GM18517 (cell line): Measurements from ENCODE around the gene PDE6B.
"Not testable (repeated sequence)": the region's sequence is repeated elsewhere in the genome, so short reads cannot be mapped to it uniquely, and the experiment has no call there.

Source experiments
- ATAC-seq: cut with Tn5 transposase; IDR thresholded peaks from one replicate; pipeline ENCODE4 v1.9.1; 2021; ENCODE audit warnings: mild to moderate bottlenecking, moderate library complexity; ENCODE audit not compliant: unreplicated experiment

PDE6B gene

DNA sequence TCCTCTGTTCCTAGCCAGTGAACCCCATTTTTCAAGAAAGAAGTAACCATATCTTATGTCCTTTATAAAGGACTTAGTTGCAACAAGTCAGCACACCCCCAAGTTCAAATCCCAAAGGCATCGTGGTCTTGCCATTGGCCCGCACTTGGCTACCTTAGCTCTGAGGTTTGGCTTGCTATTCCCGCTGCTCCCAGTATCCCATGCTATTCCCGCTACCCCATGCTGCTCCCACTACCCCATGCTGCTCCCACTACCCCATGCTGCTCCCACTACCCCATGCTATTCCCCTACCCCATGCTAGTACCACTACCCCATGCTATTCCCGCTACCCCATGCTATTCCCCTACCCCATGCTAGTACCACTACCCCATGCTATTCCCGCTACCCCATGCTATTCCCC, 42.8 kb downstream of the PDE6B start:
- not testable (repeated sequence) for ATAC-seq

GRCh38 chr4:669806-670559, 44.6 kb downstream of the PDE6B start:
- ATAC-seq: not testable (repeated sequence)

- ATAC-seq: no peak
Measured at GRCh38 chr4:671769-672168, 46.4 kb downstream of the PDE6B start.

- no peak for ATAC-seq
Measured at GRCh38 chr4:673349-674091, 48.1 kb downstream of the PDE6B start.

DNA sequence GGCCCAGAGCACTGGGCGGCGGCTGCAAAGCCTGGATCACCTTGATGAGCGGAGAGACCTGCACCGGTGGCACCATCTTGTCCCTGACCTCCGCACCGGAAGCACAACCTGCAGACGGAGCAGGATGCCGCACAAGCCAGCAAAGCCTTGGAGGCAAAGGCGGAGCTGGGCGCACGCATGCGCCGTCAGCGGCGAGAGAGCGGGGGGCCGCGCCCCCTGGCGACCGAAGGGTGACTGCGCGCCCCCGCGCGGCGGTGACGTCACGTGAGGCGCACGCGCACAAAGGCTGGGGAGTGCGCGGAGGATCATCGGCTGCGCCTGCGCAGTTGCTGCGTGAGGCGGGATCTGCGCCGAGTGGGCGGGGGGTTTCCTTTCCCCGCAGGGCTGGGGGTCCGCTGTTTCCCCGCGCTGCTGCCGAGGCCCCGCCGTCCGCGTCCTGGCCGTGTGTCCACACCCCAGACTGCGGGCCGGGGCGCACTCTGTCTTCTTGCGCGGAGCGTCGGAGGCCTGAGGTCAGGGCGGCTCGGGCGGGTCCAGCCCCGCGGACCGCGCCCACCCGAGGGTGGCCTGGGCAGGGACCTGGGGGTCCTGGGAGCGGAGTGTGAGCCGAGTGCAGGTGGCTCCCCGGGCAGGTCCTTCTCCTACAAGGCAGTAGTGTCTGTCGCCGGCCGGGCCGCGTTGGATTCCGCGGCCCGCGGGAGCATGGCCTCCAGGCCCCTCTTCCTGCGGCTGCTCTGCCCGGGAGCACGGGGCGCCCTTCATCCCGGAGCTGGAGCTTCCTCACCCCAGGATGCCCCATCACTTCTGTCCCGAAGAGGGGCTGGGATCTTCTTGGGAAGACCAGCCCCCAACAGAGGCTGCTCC, 49.0 kb downstream of the PDE6B start, which contains the start of the genes ATP5ME and MYL5:
Gene ATP5ME (minus strand): TSS at position 105 of the 864 bp plus-strand sequence. CDS start 29 bp downstream, at position 76.
Gene MYL5 (plus strand): TSS at position 371 of the 864 bp plus-strand sequence. CDS start 3,485 bp downstream, outside the sequence.
- ATAC-seq: peak; percentile 76

DNA sequence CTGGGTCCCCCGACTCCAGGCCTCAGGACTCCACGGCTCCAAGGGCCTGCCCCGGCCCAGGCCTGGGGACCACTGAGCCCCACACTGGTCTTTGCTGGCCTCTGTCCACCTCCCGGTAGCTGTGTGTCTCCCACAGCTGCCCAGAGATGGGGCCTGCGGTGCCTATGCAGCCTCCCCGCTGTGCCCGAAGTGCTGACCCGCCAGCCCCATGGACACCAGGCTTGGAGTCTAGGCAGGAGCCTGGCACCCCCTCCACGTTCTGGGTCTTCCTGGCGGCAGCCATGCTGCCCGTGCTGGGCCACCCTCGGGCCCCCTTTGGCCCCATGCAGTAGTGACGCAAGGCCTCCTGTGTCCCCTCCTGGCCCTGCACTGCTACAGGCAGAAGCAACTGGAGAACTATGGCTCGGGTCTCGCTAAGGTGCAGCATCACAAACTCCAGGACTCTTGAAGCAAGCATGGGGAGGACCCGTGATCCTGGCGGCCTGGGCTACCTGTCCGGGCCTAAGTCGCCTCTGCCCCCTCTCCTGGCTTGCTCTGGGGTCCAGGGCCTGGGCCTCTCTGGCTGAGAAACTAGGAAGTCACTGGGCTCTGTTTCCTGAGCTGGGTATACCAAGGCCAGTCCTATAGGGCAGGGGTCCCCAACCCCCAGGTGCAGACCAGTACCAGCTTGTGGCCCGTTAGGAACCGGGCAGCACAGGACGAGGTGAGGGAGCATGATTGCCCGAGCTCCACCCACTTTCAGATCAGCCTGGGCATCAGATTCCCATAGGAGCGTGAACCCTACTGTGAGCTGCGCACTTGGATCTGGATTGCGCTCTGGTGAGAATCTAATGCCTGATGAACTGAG, 49.9 kb downstream of the PDE6B start:
- ATAC-seq: no peak

DNA sequence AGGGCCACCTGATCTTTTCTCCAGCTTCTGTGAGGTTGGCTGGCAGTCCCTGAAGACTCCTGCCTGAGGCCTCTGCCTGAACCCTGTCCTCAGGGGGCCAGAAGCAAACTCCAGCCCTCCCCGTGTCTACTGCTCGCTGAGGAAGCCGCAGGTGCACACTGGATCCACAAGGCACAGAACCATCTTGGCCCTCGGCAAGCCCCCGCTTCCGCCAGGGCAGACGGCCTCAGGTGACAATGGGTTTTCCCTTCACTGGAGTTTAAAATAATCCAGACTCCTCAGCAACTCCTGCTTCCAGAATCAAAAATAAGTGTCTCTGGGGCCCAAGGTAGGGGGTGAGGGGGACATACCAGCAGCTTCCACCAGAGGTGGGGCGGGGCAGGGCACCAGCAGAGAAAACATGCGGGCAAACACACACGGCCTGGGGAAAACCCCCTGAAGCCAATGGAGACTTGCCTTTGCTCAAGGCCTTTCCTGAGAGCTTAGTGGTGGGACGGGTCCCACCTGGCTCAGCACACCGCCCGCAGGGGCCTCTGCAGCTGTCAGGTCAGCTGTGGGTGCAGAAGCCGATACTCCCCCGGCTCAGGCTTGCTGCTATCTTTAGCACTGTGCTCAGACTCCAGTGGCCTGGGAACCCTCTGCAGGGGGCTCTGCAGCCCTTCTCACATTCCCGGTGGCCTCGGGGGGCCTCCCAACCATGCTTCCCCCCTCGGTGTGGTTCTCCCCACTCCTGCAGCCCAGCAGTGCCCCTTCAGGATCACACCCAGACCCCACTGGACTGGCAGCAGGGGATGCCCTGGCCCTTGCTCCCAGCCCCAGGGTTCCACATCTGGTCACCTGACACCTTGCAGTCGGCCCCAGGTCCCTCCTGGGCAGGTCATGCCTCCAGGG, 50.9 kb downstream of the PDE6B start:
- no peak for ATAC-seq

- no peak for ATAC-seq
Measured at GRCh38 chr4:676871-677235, 51.5 kb downstream of the PDE6B start.

DNA sequence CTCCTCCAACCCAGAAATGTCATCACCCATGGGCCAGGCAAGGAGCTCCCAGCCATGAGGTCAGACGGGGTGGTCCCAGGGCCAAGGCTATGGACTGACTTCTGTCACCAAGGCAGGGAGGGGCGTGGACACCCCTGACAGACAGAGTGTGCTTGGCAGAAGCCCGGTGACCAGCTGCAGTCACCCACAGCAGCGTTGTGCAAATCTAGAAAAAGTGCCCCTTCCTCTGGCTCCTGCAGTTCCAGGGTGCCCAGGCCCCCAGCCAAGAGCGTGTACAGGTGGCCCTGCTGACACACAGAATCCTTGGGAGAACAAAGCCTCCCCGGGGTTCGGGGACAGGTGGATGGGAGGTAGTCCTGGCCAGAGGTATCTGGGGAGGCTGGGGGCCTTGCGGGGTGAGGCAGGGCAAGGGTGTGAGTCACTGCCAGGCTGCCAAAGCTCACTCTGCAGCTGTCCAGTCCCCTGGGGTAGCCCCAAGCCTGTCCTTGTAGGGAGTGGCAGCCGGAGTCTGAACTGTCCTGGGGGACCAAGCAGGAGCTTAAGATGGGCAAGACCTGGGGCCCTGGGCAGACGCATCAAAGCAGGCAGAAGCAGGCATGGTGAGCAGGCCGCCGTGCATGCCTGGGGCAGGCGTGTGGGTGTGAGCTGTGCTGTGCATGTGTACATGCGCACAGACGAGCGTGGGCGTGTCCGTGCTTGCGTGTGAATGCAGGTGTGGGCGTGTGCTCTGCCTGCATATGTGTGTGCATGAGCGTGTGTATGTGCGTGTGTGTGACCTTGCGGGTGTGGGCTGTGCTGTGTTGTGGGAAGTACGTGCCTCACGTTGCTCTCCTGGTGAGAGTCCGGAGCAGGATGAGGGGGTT, 52.3 kb downstream of the PDE6B start:
- ATAC-seq: no peak

DNA sequence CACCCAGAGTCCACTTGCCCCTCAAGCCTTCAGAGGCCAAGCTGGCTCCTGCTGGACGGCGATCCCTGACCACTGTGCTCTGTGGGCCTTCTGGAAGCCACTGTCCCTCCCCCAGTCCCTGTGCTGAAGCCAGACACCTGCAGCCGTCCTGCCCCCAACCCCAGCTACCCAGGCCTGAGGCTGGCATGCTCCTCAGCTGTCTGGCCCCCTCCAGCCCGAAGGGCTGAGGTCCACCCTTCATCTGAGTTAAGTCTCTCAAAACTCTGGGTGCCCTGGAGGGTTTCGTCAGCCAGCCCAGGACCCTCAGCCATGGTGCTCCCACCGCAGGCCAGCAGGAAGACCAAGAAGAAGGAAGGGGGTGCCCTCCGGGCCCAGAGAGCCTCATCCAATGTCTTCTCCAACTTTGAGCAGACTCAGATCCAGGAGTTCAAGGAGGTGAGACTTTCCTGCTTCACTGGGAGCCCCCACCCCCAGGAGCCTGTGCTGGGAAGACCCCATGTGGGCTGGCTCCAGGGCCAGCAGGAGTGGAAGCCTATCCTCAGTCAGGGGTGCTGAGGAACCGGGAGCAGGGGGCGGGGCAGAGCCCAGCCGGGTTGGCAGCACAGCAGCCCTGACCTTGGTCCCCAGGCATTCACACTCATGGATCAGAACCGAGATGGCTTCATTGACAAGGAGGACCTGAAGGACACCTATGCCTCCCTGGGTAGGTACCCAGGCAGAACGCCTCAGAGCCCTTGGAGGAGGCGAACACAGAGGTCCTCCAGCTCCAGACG, 53.1 kb downstream of the PDE6B start:
- ATAC-seq: no peak

GRCh38 chr4:679104-679481, 53.7 kb downstream of the PDE6B start:
- no peak for ATAC-seq

DNA sequence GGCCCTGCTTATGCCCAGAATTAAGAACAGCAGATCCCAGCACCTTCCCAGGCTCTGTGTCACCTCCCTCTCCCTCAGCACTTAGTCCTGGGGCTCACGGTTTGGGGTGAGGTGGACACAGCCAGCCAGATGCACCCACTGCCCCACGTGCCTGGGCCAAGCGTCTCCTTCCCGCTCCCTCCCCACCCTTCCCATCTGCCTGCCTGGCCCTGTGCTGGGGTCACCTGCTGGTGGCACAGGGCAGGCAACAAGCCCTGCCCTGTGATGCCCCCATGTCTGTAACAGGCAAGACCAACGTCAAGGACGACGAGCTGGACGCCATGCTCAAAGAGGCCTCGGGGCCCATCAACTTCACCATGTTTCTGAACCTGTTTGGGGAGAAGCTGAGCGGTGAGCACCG, 54.3 kb downstream of the PDE6B start:
- no peak for ATAC-seq

DNA sequence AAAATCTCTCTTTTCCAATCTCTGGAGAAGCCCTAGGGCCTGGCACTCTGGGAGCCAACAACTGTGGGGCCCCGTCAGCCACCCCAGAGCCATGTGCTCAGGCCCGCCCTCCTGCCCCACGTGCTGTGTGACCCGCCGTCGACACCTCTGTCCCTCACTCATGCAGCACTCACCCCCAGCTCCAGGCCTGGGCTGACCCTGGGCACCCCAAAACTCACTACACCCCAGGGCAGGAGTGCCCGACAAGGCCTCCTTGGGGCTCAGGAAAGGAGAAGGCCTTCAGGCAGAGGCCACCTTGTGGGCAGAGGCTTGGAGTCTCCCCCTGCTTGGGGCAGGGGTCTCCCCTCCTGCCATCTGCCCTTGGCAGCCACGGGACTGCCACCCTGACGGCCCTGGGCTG, 54.7 kb downstream of the PDE6B start:
- no peak for ATAC-seq

- ATAC-seq: no peak
Measured at GRCh38 chr4:680551-680927, 55.2 kb downstream of the PDE6B start.

DNA sequence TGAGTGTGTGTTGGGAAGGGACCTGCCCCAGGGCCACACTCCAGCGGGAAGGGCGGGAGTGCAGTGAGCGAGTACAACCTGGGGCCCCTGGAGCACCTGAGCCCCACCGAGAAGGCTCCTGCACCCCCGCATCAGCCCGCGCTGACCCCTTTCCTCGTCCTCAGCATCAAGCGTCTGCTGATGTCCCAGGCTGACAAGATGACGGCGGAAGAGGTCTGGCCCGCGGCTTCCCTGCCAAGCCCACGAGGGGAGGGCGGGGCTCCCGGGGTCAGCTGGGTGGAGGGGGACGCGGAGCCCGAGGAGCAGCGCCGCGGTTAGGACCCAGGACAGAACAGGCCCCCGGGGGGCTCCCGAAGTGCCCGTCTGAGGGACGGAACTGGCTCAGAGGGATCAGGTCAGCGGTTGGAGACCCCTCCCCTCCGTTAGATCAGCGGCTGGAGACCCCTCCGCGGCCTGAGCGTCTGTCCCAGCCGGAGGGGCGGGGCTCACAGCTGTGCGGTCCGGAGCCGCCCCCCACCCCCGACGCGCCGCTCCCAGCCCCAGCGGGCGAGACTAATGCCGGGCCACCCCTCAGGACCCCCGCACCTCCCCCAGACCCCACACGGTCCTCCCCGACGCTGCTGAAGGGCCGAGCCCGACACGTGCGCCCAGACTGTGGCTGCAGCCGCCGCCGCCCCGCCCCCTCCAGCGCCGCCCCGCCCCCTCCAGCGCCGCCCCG, 55.7 kb downstream of the PDE6B start:
- no peak for ATAC-seq

GRCh38 chr4:681736-682451, 56.5 kb downstream of the PDE6B start:
- ATAC-seq: no peak
